Activated CD4-positive, alpha-beta memory T cell treated with anti-CD3 and anti-CD28 coated beads, Interleukin-2, amount 10 ng/mL, durations not matched to agents 7 days and 5 days (primary cell): Measurements from ENCODE around the gene TCF12. TPM values are rescaled to one million over a fixed set of nuclear protein-coding genes. Genes with fewer than 3 reads are reported as not detected.

Experiments used
- CTCF ChIA-PET: fragments of 350-600 bp; sonication (Branson Sonifier 250); formaldehyde crosslinking; loops from one replicate; lab custom pipeline; 2021; ENCODE audit warnings: antibody characterized with exemption, inconsistent platforms; lab: Charles Lee
- POLR2A ChIA-PET: fragments of 350-600 bp; sonication (Branson Sonifier 250); formaldehyde crosslinking; loops from one replicate; lab custom pipeline; 2021; ENCODE audit warnings: antibody characterized with exemption; lab: Charles Lee
- DNase-seq: peaks from one replicate; pipeline ENCODE4 v3.0.0-alpha.2; 2020
- H3K27ac Mint-ChIP-seq: one replicate; pipeline ENCODE4 v1.8.0; 2021; ENCODE audit warnings: mild to moderate bottlenecking, mixed read lengths
- H3K27me3 Mint-ChIP-seq: one replicate; pipeline ENCODE4 v1.8.0; 2021; ENCODE audit warnings: mixed read lengths
- H3K36me3 Mint-ChIP-seq: one replicate; pipeline ENCODE4 v1.8.0; 2021; ENCODE audit warnings: low read depth, mixed read lengths
- H3K4me1 Mint-ChIP-seq: one replicate; pipeline ENCODE4 v1.8.0; 2021; ENCODE audit warnings: mixed read lengths
- H3K4me3 Mint-ChIP-seq: one replicate; pipeline ENCODE4 v1.8.0; 2021; ENCODE audit warnings: mild to moderate bottlenecking, mixed read lengths
- H3K9me3 Mint-ChIP-seq: one replicate; pipeline ENCODE4 v1.8.0; 2021; ENCODE audit warnings: mixed read lengths
- total RNA-seq, 2 experiments: library from RNA; stranded (reverse); gene quantifications; one replicate each; pipeline ENCODE4 v1.2.3, GENCODE V29; 2021

TCF12 gene
- total RNA-seq, 2 experiments from 2014 or later, result 62.4 to 62.8 TPM

- peaks cover 3% of the 10 kb centered on the region for H3K36me3 Mint-ChIP-seq
- no peaks in the 10 kb centered on the region for H3K9me3 Mint-ChIP-seq
- H3K27ac Mint-ChIP-seq, result no peak overlapping the region
- ChIA-PET POLR2A (interaction anchor here (0.6 kb wide), 1 partner anchor 183 kb away, joined by 3 read pairs; no protein-coding TSS in a partner anchor), CTCF (no interaction called here)
- DNase-seq, result no peak
- H3K4me1 Mint-ChIP-seq, result peaks cover 21% of the 10 kb centered on the region
- H3K4me3 Mint-ChIP-seq, result no peak overlapping the region
- no peaks in the 10 kb centered on the region for H3K27me3 Mint-ChIP-seq
Measured at GRCh38 chr15:57037548-57037947, 119.1 kb downstream of the TCF12 start.

- Mint-ChIP-seq H3K36me3 (peaks cover 3% of the 10 kb centered on the region), H3K27ac (no peak overlapping the region), H3K9me3 (no peaks in the 10 kb centered on the region), H3K4me1 (peaks cover 21% of the 10 kb centered on the region), H3K4me3 (no peak overlapping the region), H3K27me3 (no peaks in the 10 kb centered on the region)
- DNase-seq, result no peak
- ChIA-PET POLR2A (interaction anchor here (0.6 kb wide), 1 partner anchor 183 kb away, joined by 3 read pairs; no protein-coding TSS in a partner anchor), CTCF (no interaction called here)
Measured at GRCh38 chr15:57038040-57038439, 119.6 kb downstream of the TCF12 start.

- Mint-ChIP-seq H3K27ac (no peak overlapping the region), H3K9me3 (no peaks in the 10 kb centered on the region), H3K4me1 (peaks cover 21% of the 10 kb centered on the region), H3K4me3 (no peak overlapping the region), H3K36me3 (peaks cover 3% of the 10 kb centered on the region), H3K27me3 (no peaks in the 10 kb centered on the region)
- no peak for DNase-seq
- ChIA-PET CTCF (no interaction called here), POLR2A (no interaction called here)
Measured at GRCh38 chr15:57038496-57038895, 120.1 kb downstream of the TCF12 start.

- Mint-ChIP-seq H3K4me1 (peaks cover 28% of the 10 kb centered on the region), H3K27ac (no peak overlapping the region), H3K27me3 (no peaks in the 10 kb centered on the region), H3K9me3 (no peaks in the 10 kb centered on the region), H3K36me3 (peaks cover 3% of the 10 kb centered on the region), H3K4me3 (no peak overlapping the region)
- no peak for DNase-seq
- POLR2A ChIA-PET, result no interaction called here
- CTCF ChIA-PET, result no interaction called here
Measured at GRCh38 chr15:57041416-57041815, 123.0 kb downstream of the TCF12 start.

GRCh38 chr15:57044072-57044702 is 125.7 kb downstream of the TCF12 start:
- POLR2A ChIA-PET, result no interaction called here
- peaks cover 14% of the 10 kb centered on the region for H3K4me1 Mint-ChIP-seq
- no peak for DNase-seq
- H3K36me3 Mint-ChIP-seq, result no peaks in the 10 kb centered on the region
- no peaks in the 10 kb centered on the region for H3K27me3 Mint-ChIP-seq
- H3K4me3 Mint-ChIP-seq, result no peak overlapping the region
- no peaks in the 10 kb centered on the region for H3K9me3 Mint-ChIP-seq
- CTCF ChIA-PET, result no interaction called here
- H3K27ac Mint-ChIP-seq, result no peak overlapping the region

- no peaks in the 10 kb centered on the region for H3K27me3 Mint-ChIP-seq
- DNase-seq, result no peak
- H3K4me3 Mint-ChIP-seq, result no peak overlapping the region
- ChIA-PET POLR2A (no interaction called here), CTCF (no interaction called here)
- H3K4me1 Mint-ChIP-seq, result peaks cover 14% of the 10 kb centered on the region
- no peaks in the 10 kb centered on the region for H3K36me3 Mint-ChIP-seq
- H3K27ac Mint-ChIP-seq, result no peak overlapping the region
- H3K9me3 Mint-ChIP-seq, result no peaks in the 10 kb centered on the region
Measured at GRCh38 chr15:57044970-57045369, 126.5 kb downstream of the TCF12 start.

- CTCF ChIA-PET, result no interaction called here
- H3K27ac Mint-ChIP-seq, result no peak overlapping the region
Measured at GRCh38 chr15:57045741-57046382, 127.4 kb downstream of the TCF12 start.

GRCh38 chr15:57048930-57049549 is 130.6 kb downstream of the TCF12 start:
- H3K4me3 Mint-ChIP-seq, result no peak overlapping the region
- no peaks in the 10 kb centered on the region for H3K36me3 Mint-ChIP-seq
- peaks cover 16% of the 10 kb centered on the region for H3K4me1 Mint-ChIP-seq
- no peak overlapping the region for H3K27ac Mint-ChIP-seq
- H3K27me3 Mint-ChIP-seq, result no peaks in the 10 kb centered on the region
- DNase-seq, result no peak
- ChIA-PET POLR2A (no interaction called here), CTCF (no interaction called here)
- no peaks in the 10 kb centered on the region for H3K9me3 Mint-ChIP-seq

More at GRCh38 chr15:57045741-57046382, 127.4 kb downstream of the TCF12 start:
- Mint-ChIP-seq H3K36me3 (no peaks in the 10 kb centered on the region), H3K4me1 (peaks cover 14% of the 10 kb centered on the region), H3K27me3 (no peaks in the 10 kb centered on the region), H3K4me3 (no peak overlapping the region), H3K9me3 (no peaks in the 10 kb centered on the region)
- DNase-seq, result no peak
- POLR2A ChIA-PET, result no interaction called here

- H3K4me1 Mint-ChIP-seq, result peaks cover 12% of the 10 kb centered on the region
- no peaks in the 10 kb centered on the region for H3K27me3 Mint-ChIP-seq
- no peak overlapping the region for H3K4me3 Mint-ChIP-seq
- no peaks in the 10 kb centered on the region for H3K9me3 Mint-ChIP-seq
- ChIA-PET POLR2A (no interaction called here), CTCF (no interaction called here)
- no peaks in the 10 kb centered on the region for H3K36me3 Mint-ChIP-seq
- no peak overlapping the region for H3K27ac Mint-ChIP-seq
- DNase-seq, result no peak
Measured at GRCh38 chr15:57053470-57053869, 135.0 kb downstream of the TCF12 start.

- peaks cover 12% of the 10 kb centered on the region for H3K4me1 Mint-ChIP-seq
- no peak overlapping the region for H3K27ac Mint-ChIP-seq
- CTCF ChIA-PET, result no interaction called here
- H3K4me3 Mint-ChIP-seq, result no peak overlapping the region
- H3K27me3 Mint-ChIP-seq, result no peaks in the 10 kb centered on the region
- POLR2A ChIA-PET, result no interaction called here
- no peak for DNase-seq
- no peaks in the 10 kb centered on the region for H3K36me3 Mint-ChIP-seq
- H3K9me3 Mint-ChIP-seq, result no peaks in the 10 kb centered on the region
Measured at GRCh38 chr15:57054204-57054750, 135.8 kb downstream of the TCF12 start.

GRCh38 chr15:57056357-57056756 is 137.9 kb downstream of the TCF12 start:
- no peak for DNase-seq
- Mint-ChIP-seq H3K36me3 (no peaks in the 10 kb centered on the region), H3K9me3 (no peaks in the 10 kb centered on the region), H3K4me1 (peaks cover 12% of the 10 kb centered on the region), H3K27ac (no peak overlapping the region), H3K4me3 (no peak overlapping the region), H3K27me3 (no peaks in the 10 kb centered on the region)
- POLR2A ChIA-PET, result no interaction called here
- CTCF ChIA-PET, result no interaction called here

GRCh38 chr15:57057134-57057930 is 138.9 kb downstream of the TCF12 start:
- Mint-ChIP-seq H3K27ac (no peak overlapping the region), H3K9me3 (no peaks in the 10 kb centered on the region), H3K36me3 (no peaks in the 10 kb centered on the region), H3K4me3 (no peak overlapping the region), H3K4me1 (peaks cover 12% of the 10 kb centered on the region), H3K27me3 (no peaks in the 10 kb centered on the region)
- DNase-seq, result no peak
- CTCF ChIA-PET, result no interaction called here
- POLR2A ChIA-PET, result no interaction called here
